NCI-H69 (cell line): ENCODE results near the gene ARHGAP9.
"Not testable (repeated sequence)": the region's sequence is repeated elsewhere in the genome, so short reads cannot be mapped to it uniquely, and the experiment has no call there.

Source experiments
- DNase-seq: peaks from one replicate; lab custom pipeline; 2025; lab: John Stamatoyannopoulos, UW

The ARHGAP9 gene

DNA sequence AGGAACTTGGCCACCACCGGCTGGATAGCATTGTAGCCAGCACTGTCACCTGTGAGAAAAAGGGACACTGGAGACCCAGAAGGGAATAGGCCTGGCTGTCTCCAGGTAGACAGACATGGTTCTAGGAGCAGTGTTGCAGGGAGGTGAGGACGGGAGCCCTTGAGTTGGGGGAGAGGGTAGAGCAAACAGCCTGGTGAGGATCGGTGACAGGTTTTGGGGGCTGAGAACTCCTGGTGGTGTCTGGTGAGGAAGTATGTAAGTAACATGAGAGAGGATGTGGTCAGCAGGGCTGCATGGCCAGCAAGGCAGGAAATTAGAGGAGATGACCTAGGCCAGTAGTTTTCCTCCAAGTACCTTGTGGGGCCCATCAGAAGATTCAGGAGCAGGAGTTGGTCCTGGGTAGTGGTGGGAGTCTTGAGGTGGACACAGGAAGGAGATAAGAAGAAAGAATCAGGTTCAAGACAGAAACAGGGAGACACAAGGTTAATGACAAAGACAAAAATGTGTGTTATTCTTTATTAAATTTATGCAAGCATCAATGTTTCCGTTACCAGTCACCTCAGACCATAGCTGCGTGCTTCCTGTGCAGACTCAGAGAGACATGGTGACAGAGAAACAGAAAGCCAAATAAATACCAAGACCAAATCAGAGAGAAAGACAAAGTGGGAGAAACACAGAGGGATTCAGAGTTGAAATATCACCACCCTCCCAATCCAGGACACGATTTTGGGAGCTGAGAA, at the start of gene ARHGAP9:
Gene ARHGAP9, minus strand, starts transcription at position 491 of the 740 bp plus-strand sequence. Its CDS starts 460 bp downstream, at position 31.
- no peak for DNase-seq

DNA sequence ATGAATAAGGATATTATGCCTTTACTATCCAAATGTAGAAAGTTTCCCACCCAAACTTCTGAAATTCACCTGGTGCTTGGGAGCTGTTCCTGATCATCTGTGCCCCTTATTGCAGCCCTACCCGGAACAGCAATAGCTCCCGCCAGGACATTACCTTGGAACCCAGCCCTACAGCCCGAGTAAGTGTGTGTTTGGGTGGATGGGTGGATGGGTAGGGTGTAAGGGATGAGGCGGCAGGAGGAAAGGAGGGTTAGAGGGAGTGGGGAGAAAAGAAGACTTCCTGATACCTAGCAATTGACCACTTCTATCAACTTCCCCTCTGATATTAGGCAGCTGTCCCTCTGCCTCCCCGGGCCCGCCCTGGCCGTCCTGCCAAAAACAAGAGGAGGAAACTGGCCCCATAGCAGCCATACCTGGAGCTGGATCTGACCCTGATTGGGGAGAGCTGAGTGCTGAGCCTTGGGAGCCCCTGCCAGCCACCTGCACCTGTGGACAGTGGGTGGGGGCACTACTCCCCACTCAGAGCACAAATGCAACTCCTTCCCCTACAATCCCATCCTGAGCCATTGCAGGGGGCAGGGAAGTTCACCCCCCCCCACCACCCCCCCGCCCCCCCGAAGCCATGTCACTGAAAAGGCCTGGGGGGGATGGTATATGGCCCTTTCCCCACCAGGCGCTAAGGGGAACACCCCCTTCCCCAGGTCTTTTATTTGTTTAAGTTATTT, 49.3 kb upstream of the ARHGAP9 start:
- no peak for DNase-seq

DNA sequence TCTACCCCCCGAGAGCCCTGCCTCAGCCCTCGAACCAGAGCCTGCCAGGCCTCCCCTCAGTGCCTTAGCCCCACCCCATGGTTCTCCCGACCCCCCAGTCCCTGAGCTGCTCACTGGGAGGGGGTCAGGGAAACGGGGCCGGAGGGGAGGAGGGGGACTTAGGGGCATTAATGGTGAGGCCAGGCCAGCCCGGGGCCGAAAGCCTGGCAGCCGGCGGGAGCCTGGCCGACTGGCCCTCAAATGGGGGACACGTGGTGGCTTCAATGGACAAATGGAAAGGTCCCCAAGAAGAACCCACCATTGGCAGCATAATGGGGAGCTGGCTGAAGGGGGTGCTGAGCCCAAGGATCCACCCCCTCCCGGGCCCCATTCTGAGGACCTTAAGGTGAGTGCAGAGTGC, 48.5 kb upstream of the ARHGAP9 start:
- no peak for DNase-seq

DNA sequence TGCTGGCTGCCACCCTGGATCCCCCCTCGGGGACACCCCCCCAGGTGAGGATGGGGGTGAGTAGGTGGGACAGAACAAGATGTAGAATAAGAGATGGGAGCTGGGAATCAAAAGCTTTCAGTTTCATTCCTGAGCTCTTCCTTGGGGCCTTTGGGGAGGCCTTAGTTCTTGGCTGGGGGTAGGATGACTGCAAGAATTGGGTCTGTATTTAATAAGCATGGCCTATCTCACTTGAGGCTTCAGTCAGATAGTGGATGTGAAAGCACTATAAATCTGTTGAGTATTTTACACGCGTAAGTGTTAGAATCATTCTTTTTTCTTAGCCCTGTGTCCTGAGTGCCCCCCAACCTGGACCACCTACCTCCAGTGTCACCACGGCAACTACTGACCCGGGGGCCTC, 47.5 kb upstream of the ARHGAP9 start:
- no peak for DNase-seq

DNA sequence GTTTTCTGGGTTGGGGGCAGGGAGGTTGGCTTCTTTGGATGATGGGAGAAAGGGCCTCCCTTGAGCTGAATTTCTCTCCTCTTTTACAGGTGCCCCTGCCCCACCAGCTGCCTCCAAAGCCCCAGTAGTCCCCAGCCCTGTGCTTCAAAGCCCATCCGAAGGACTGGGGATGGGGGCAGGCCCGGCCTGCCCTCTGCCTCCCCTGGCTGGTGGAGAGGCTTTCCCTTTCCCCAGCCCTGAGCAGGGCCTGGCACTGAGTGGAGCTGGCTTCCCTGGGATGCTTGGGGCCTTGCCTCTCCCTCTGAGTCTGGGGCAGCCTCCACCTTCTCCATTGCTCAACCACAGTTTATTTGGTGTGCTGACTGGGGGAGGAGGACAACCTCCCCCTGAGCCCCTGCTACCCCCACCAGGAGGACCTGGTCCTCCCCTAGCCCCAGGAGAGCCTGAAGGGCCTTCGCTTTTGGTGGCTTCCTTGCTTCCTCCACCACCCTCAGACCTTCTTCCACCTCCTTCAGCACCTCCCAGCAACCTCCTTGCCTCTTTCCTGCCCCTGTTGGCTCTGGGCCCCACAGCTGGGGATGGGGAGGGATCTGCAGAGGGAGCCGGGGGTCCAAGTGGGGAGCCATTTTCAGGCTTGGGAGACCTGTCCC, 46.9 kb upstream of the ARHGAP9 start:
- DNase-seq = no peak

DNA sequence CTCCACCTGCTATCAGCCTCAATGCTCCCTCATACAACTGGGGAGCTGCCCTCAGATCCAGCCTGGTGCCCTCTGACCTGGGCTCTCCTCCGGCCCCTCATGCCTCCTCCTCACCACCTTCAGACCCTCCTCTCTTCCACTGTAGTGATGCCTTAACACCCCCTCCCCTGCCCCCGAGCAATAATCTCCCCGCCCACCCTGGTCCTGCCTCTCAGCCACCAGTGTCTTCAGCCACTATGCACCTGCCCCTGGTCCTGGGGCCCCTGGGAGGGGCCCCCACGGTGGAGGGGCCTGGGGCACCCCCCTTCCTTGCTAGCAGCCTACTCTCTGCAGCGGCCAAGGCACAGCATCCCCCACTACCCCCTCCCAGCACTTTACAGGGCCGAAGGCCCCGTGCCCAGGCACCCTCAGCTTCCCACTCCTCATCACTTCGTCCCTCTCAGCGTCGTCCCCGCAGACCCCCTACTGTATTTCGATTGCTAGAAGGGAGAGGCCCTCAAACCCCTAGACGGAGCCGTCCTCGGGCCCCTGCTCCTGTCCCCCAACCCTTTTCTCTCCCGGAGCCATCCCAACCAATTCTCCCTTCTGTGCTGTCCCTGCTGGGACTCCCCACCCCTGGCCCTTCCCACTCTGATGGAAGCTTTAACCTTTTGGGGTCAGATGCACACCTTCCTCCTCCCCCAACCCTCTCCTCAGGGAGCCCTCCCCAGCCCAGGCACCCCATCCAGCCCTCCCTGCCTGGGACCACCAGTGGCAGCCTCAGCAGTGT, 46.1 kb upstream of the ARHGAP9 start:
- DNase-seq = no peak

DNA sequence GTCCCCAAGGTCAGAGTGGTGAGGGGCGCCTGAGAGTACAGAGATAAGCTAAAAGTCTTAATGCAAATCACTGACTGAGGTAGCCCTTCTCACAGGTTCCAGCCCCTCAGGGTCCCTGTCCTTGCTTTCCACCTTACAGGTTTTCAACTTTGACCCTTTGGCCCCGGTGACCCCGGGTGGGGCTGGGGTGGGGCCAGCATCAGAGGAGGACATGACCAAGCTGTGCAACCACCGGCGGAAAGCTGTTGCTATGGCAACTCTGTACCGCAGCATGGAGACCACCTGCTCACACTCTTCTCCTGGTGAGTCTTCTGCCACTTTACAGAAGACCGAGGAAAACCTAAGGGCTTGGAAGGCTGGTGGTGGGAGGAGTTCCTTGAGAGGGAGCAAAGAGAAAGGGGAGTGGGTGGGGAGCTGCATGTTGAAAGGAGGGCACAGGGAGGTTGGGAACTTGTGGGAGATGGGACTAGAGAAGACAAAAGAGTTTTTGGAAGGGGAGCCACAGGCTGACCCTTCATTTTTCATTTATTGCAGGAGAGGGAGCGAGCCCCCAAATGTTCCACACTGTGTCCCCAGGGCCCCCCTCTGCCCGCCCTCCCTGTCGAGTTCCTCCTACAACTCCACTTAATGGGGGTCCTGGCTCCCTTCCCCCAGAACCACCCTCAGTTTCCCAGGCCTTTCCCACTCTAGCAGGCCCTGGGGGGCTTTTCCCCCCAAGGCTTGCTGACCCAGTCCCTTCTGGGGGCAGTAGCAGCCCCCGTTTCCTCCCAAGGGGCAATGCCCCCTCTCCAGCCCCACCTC, 45.3 kb upstream of the ARHGAP9 start:
- DNase-seq = no peak

DNA sequence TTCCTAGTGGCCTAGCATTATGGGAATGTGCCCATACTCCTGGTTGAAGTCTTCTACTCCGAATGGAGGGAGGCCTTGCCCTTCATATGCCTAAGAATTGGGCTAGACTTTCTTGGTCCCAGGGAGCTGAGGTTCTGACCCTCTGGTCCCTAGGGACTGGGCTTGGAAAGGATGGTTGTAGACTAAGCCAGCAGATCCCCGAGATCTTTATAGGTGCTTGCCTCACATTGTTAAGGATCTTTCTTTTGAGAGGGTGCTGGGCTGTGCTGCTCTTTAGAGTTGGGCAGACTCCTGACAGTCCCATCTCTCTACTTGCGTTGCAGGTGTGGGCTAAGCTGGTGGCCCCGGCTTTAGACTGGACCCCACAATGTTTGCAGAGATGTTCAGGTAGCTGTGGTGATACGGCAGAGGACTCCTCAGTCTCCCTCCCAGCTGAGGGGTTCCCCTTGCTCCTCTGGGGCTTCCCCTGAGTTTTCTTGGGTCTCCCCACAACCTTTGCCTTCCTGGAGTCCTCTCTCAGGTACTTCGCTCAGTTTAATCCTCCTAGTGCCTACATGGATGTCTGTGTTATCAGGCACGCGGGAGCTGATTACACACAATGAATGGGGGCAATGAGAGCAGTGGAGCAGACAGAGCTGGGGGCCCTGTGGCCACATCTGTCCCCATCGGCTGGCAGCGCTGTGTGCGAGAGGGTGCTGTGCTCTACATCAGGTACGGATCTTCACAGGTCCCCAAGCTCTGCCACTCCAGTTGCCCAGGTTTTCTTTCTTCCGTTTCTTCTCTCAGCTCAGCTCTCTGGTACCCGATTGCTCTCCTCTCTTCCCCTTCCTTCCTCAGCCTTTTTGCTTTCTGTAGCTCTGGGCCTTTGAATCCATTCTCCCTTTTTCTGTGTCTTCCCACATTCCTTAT, 44.3 kb upstream of the ARHGAP9 start:
- peak; percentile 47 for DNase-seq

DNA sequence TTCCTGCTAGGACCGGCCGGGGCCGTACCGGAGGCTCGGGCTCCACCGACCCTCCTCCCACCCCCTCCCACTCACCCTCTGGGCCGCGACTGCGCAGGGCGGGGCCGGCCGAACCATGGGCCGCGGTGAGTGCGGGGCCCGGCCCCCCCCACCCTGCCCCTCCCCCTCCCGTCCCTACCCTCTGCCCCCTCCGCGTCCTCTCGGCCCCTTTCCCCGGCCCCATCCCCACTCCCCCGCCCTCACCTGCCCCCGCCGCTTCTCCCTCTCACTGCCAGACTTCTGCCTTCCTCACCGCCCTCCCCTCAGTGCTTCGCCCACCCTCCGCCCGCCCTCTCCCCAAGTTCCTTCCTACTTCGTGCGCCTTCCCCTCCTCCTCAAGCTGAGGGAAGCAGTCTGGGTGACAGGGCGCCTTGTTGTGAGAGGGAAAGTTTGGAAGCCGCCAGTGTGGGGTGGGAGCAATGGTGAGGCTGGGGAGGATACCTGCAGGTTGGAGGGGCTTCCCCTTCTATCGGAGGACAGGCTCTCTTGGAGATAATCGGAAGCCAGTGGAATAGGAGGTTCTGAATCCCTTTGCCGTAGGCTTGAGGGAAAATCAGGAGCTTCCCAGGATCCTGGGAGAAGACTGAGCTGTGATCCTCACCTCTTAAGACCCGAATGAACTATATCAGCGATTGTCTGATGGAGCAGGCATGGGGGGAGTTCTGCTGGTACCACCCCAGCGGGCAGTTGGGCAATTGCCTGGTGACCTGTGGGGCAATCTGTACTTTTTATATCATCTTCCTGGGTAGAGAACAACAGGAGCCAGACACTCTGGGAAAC, 43.4 kb upstream of the ARHGAP9 start:
- DNase-seq = peak; percentile 83

DNA sequence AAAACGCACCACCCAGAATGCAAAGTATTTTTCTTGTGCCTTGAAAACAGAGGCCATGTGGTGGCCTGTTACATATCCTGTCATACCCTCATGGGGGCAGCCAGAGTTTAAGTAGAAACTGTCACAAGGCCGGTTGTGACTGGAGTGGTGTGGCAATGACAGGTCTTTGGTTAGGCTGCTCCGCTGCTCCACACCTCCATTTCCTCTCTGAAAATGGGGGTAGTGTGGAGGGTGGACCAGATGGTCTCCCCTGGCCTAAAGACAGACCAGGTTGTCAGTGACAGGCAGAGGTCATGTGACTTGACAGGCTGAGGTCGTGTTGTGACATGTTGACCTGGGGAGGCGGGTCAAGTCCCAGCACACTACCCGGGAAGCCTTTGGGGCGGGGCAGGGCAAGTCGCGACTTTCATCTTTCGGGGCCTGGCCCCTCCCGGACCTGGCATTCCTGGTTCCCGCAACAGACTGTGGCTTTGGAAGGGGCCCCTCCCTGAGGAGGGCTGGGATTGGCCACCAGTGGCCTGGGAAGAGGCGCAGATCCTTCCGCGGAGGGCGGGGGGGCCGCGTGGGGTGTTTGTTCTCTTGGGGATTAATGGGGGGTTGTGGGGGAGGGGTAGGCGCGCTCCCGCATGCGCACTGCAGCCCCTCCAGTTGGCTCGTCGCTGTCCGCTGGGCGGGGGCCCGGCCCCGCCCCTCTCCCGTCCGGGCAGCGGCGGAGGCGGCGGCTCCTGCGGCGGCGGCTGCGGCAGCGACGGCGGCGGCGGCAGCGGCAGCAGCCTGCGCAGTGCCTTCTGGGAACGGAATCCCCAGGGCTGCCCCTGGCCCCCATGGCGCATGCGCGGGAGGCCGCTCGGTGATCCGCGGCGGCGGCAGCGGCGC, 42.6 kb upstream of the ARHGAP9 start, which contains the start of gene MBD6:
Gene MBD6, plus strand, starts transcription at position 814 of the 876 bp plus-strand sequence. CDS start 1,480 bp downstream, outside the sequence.
- DNase-seq = peak; percentile 94

DNA sequence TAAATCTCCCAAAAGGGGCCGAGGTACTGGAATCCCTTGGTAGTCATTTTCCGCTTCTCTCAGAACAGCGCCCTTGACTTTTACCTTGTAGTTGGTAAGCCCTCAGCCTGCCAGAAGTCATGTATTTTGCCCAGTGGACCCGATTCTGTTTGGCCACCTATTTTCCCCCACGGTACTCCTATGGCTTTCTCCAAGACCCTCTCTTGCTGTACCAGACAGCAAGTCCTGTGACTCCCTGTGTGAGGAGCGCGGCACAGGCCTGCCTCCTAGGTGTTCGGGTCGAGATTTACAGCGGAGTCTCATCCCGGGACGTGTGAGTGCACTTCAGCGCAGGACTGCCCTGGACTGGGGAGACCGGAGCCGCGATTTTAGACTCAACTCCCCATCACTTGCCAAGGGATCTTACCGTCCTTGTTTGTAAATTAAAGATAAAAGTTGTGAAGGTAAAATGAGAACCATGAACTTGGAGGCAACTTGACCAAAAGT, 41.9 kb upstream of the ARHGAP9 start:
- DNase-seq = peak; percentile 56

DNA sequence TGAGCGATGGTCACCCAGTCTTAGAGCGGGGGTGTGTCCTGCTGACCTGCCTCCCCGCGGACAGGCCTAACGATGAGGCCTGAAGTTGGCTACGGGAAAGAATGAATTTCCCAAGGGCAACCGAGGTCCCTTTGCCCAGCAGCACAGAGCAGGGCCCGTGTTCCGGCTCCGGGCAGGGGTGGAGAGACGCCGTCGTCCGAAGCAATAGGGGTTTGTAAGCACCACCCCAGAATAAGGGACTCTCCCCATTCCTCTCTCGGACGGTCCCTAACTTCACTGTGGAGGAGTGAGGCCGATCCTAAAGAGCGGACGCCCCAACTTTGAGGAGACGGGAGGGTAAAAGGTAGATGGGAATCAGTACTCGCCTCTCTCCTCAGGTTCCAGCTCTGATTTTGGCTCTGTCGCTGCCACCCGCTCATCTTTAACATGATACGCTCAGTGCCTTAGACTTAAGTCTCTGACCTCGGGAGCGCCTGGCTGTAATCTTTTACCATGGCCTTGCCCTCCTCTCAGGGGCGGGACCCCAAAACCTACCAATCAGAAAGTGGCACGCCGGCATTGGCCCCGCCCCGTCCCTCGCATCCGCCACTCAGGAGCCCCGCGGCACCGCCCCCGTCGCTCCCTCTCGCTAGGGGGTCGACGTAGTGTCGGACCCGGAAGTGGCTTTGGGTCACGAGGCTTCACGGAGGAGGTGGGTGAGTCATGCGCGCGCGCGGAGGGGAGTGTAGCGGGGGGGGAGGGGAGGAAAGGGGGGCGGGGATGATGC, 40.6 kb upstream of the ARHGAP9 start, which contains the start of gene DDIT3:
Gene DDIT3, minus strand, starts transcription at position 462 of the 766 bp plus-strand sequence. CDS start 3,108 bp downstream, outside the sequence.
- peak; percentile 99 for DNase-seq

DNA sequence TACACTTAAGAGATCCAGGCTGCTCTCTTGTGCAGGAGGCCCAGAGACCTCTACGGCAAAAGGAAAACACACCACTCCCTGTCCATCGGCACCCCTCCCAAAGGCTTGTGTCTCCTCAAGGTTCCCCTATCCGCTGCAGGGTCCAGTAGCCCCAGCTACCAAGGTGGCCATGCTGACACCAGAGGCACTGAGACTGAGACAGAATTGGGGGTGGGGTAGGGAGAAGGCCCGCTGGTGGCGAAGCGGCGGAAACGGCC, 40.1 kb upstream of the ARHGAP9 start:
- peak; percentile 71 for DNase-seq

DNA sequence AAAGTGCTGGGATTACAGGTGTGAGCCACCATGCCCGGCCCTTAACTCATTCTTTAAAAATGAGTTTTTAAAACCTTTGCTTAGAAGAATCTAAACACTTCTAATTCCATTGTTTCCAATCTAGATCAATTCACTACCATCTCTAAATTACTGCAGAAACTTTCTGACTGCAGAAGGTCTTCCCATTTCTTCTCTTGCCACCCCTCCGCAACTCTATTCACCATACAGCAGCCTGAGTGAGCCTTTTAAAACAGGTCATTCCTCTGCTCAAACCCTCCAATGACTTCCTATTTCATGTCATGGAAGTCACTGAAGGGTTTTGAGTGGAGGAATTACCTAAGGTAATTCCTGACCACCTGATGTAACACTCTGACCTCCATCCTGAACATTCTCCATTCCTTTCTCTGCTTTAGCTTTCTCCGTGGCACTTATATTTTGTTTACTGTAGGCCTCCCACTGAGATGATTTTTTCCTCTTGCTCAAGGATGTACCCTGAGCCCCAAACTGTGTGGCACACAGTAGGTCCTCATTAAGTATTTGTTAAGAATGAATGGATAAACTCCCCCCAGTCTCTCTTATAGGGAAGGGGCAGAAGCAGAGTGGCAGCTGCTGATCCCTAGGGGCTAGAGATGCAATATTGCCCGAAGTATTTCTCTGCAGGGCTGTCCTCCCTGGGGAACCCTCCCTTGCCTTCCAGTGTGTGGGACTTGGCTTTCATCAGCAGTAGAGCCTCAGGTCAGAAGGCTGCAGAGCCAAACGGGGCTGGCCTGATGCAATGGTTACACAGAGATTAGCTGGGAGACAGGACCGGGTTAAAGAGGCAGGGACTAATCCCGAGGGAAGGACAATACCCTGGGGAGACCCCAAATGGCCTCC, 39.5 kb upstream of the ARHGAP9 start:
- DNase-seq = peak; percentile 71

DNA sequence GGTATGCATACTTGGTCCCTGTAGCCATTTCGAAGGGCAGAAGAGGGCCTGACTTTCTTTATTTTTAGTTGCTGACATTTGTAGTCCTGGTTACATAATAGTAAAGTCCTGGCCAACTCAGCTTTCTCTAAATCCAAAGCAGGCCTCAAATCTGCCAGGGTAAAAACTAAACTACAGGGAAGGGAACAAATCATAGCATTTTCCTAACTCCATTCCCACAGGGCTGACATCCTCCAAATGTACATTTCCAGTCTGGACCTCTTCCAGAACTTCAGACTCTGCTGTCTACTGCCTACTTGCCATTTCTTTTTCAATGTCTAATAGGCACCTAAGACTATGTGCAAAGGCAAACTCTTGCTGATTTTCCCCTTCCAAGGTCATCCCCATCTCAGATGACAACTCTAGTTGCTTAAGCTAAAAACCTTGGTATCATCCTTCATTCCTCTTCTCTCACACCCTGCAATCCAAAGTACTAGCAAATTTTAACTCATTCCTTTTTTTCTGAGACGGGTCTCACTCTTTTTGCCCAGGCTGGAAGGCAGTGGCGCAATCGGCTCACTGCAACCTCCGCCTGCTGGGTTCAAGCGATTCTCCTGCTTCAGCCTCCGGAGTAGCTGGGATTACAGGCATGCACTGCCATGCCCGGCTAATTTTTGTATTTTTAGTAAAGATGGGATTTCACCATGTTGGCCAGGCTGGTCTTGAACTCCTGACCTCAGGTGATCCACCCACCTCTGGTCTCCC, 38.7 kb upstream of the ARHGAP9 start:
- DNase-seq = no peak

DNA sequence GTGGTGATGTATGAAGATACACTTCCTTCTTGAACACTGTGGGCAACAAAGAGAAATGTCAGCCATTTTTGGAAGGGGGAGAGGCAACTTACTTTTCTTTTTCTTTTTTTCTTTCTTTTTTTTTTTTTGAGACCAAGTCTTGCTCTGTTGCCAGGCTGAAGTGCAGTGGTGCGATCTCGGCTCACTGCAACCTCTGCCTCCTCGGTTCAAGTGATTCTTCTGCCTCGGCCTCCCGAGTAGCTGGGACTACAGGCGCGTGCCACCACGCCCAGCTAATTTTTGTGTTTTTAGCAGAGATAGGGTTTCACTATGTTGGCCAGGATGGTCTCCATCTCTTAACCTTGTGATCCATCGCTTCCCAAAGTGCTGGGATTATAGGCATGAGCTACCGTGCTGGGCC, 38.1 kb upstream of the ARHGAP9 start:
- not testable (repeated sequence) for DNase-seq
